ENCODE measurements around the gene PALLD. TPM values are rescaled to one million over a fixed set of nuclear protein-coding genes. Genes with fewer than 3 reads are reported as not detected.

The PALLD gene
- total and polyA plus RNA-seq, 2 of the 8 experiments (the other 6 are each of a cell fraction or from before 2014, with no cell fraction given): 10.5 to 25.0 TPM

- Histone ChIP-seq H2BK5ac (ENCODE audit: low read depth, low read length) (no peak overlapping the region), H3K27me3 (replicated peaks in 1 of 4; ENCODE audit: control insufficient read depth in 3 of 4, extremely low read depth in 1 of 4, insufficient read depth in 3 of 4, low read length in 3 of 4) (no peaks in the 10 kb centered on the region), H2BK15ac (ENCODE audit: low read length) (no peak overlapping the region), H3K36me3 (ENCODE audit: control insufficient read depth in 2 of 4, insufficient read depth in 4 of 4, low read length in 3 of 4) (no peaks in the 10 kb centered on the region), H3K9me3 (ENCODE audit: insufficient read depth in 2 of 2, low read depth in 1 of 2, low read length in 1 of 2) (no peaks in the 10 kb centered on the region), H2AK5ac (ENCODE audit: low read depth, low read length) (no peak overlapping the region), H4K8ac (ENCODE audit: extremely low read depth, insufficient read depth, low read length) (no peak overlapping the region), H4K91ac (replicated peaks; ENCODE audit: insufficient read length, low read length) (no peak overlapping the region), H2AFZ (ENCODE audit: low read length) (no peak overlapping the region), H3K9ac (replicated peaks in 1 of 4; ENCODE audit: extremely low read depth in 1 of 4, low read depth in 3 of 4, low read length in 3 of 4) (no peak overlapping the region), H4K5ac (ENCODE audit: insufficient read length, low read depth, low read length) (no peak overlapping the region), H3K4me3 (ENCODE audit: extremely low read depth in 1 of 4, insufficient read depth in 2 of 4, low read depth in 3 of 4, low read length in 4 of 4) (no peak overlapping the region), H3K23ac (ENCODE audit: insufficient read length) (no peak overlapping the region), H3K4me2 (ENCODE audit: insufficient read depth in 1 of 2, low read depth in 2 of 2, low read length in 2 of 2) (0 out of 4 replicates have a peak overlapping the region, but pooled peaks of 1 of the 2 experiments have one; percentile 11), H2BK20ac (ENCODE audit: low read length) (no peak overlapping the region), H3K23me2 (ENCODE audit: low read depth, low read length) (no peaks in the 10 kb centered on the region), H3K79me2 (ENCODE audit: control insufficient read depth in 1 of 2, insufficient read depth in 2 of 2, low read length in 2 of 2) (no peaks in the 10 kb centered on the region), H3K56ac (replicated peaks; ENCODE audit: insufficient read length, low read depth, low read length) (no peak overlapping the region), H3K4me1 (replicated peaks in 1 of 4; ENCODE audit: control insufficient read depth in 3 of 4, insufficient read depth in 4 of 4, low read length in 3 of 4) (peaks cover 0 to 3% (median 0%) of the 10 kb centered on the region in 4 experiments; a peak in 1 of 7 replicates), H2BK120ac (replicated peaks; ENCODE audit: low read depth, low read length) (no peak overlapping the region), H4K20me1 (replicated peaks in 1 of 2; ENCODE audit: control insufficient read depth in 1 of 2, insufficient read depth in 2 of 2, low read length in 2 of 2) (no peaks in the 10 kb centered on the region), H3K4ac (replicated peaks; ENCODE audit: insufficient read length, low read depth, low read length) (no peak overlapping the region), H3K79me1 (ENCODE audit: low read depth, low read length) (no peaks in the 10 kb centered on the region), H3K14ac (ENCODE audit: insufficient read length) (no peak overlapping the region), H3K27ac (ENCODE audit: low read depth, low read length) (no peak overlapping the region), H3K18ac (ENCODE audit: extremely low read depth, low read length) (no peak overlapping the region), H2BK12ac (ENCODE audit: low read depth, low read length) (no peak overlapping the region)
- FAIRE-seq (no peak), DNase-seq (ENCODE audit: low read depth in 1 of 2, low spot score in 2 of 2) (no peak)
- 62% methylated on average over 3 of the region's 3 CpGs; no CpG with 5 or more reads in 1 of the 2 experiments for WGBS, 2 experiments (ENCODE audit: extremely low coverage in 1 of 2, insufficient coverage in 1 of 2, insufficient read length in 1 of 2, insufficient replicate concordance in 2 of 2, low coverage in 1 of 2, low lambda C conversion rate in 2 of 2, missing lambda C conversion rate in 1 of 2)
- CTCF ChIA-PET (ENCODE audit: partially characterized antibody): interaction anchor here (2.0 kb wide), 1 partner anchor 12 kb away, joined by 9 read pairs; no protein-coding TSS in a partner anchor
- POLR2A ChIA-PET (ENCODE audit: partially characterized antibody): no interaction called here
- no peak for TF ChIP-seq SIN3A (conservative IDR thresholded peaks at IDR 0.05 in 1 of 2, IDR thresholded peaks at IDR 0.05 in 1 of 2; ENCODE audit: low read depth in 1 of 2, low read length in 2 of 2)
- no peak for TF ChIP-seq CTCF (IDR thresholded peaks at IDR 0.05; ENCODE audit: control extremely low read depth in 1 of 3, insufficient read depth in 1 of 3, low read depth in 1 of 3, low read length in 3 of 3)
- TF ChIP-seq GTF2F1 (IDR thresholded peaks at IDR 0.05; ENCODE audit: borderline replicate concordance, low read depth, low read length): no peak
- TF ChIP-seq EZH2 (IDR thresholded peaks at IDR 0.05; ENCODE audit: low read depth, low read length, severe bottlenecking): no peak
- no peak for TF ChIP-seq EP300 (IDR thresholded peaks at IDR 0.05; ENCODE audit: borderline replicate concordance in 1 of 2, low read depth in 2 of 2, low read length in 2 of 2)
- TF ChIP-seq RNF2 (IDR thresholded peaks at IDR 0.05; ENCODE audit: borderline replicate concordance, low read depth, low read length, missing control alignments, poor library complexity, severe bottlenecking): no peak
- no peak for TF ChIP-seq CHD1 (IDR thresholded peaks at IDR 0.05; ENCODE audit: low read depth, low read length)
- no peak for TF ChIP-seq CBX5 (IDR thresholded peaks at IDR 0.05; ENCODE audit: low read depth, low read length)
- no peak for TF ChIP-seq HDAC2 (IDR thresholded peaks at IDR 0.05; ENCODE audit: borderline replicate concordance in 1 of 2, low read depth in 2 of 2, low read length in 2 of 2)
- TF ChIP-seq KDM1A (IDR thresholded peaks at IDR 0.05; ENCODE audit: borderline replicate concordance, low read length): no peak
Measured at GRCh38 chr4:168564023-168564422, 67.2 kb downstream of the PALLD start.

Data from H1 (cell line).